Suprapubic skin (tissue), 4 donors: ENCODE measurements around the gene HHAT. TPM values are rescaled to one million over a fixed set of nuclear protein-coding genes. Genes with fewer than 3 reads are reported as not detected.

Experiments
- DNase-seq, 2 donors: peaks; one replicate each; pipeline ENCODE4 v3.0.0-alpha.2; 2019; ENCODE audit warnings: low spot score in 2 of 2
- H3K27ac ChIP-seq: fragments of 200-600 bp; sonication (generic); one replicate; pipeline ENCODE4 v1.5.1; 2019
- H3K27me3 ChIP-seq: fragments of 200-600 bp; sonication (generic); one replicate; pipeline ENCODE4 v1.5.1; 2019
- H3K36me3 ChIP-seq: fragments of 200-600 bp; sonication (generic); one replicate; pipeline ENCODE4 v1.5.1; 2019
- H3K4me1 ChIP-seq: fragments of 200-600 bp; sonication (generic); one replicate; pipeline ENCODE4 v1.5.1; 2019
- H3K4me3 ChIP-seq: fragments of 200-600 bp; sonication (generic); one replicate; pipeline ENCODE4 v1.5.1; 2019; ENCODE audit warnings: mild to moderate bottlenecking
- H3K9me3 ChIP-seq: fragments of 200-600 bp; sonication (generic); one replicate; pipeline ENCODE4 v1.5.1; 2019
- EP300 ChIP-seq: sonication (generic); formaldehyde crosslinking; IDR thresholded peaks from one replicate; pipeline ENCODE4 v1.6.1; 2017; ENCODE audit warnings: antibody characterized with exemption
- POLR2A ChIP-seq, 2 donors: fragments of 450-650 bp; IDR thresholded peaks; one replicate each; pipeline ENCODE4 v1.6.1; 2017; ENCODE audit warnings: antibody characterized with exemption in 2 of 2, mild to moderate bottlenecking in 2 of 2, moderate library complexity in 2 of 2
- POLR2AphosphoS5 ChIP-seq, 3 donors: sonication (generic); formaldehyde crosslinking; IDR thresholded peaks; one replicate each; pipeline ENCODE4 v1.6.1; 2017; ENCODE audit warnings: antibody characterized with exemption in 3 of 3
- WGBS: methylation state at CpG from one replicate; pipeline ENCODE4 v1.1.5; 2018; 5-methylcytosine and 5-hydroxymethylcytosine counted together
- total RNA-seq, 4 donors: library from RNA; depleted of rRNA; stranded (reverse); fragments of >200 nt; gene quantifications; one replicate each; pipeline ENCODE4 v1.1.0, GENCODE V29; 2016
- TF ChIP-seq, protein P1 (sequence below), 2 donors: fragments of 200-600 bp in 1 of 2; fragments of 450-650 bp in 1 of 2; sonication (generic) in 1 of 2; IDR thresholded peaks; one replicate each; pipeline ENCODE4 v1.5.1; 2016 to 2019; ENCODE audit warnings: antibody characterized with exemption in 2 of 2, mild to moderate bottlenecking in 1 of 2, moderate library complexity in 1 of 2

HHAT gene
- total RNA-seq, 4 donors from 2014 or later: 4.1 to 20.0 (median 9.3) TPM

GRCh38 chr1:210446479-210446878, 117.8 kb downstream of the HHAT start:
- Histone ChIP-seq H3K4me3 (no peak overlapping the region), H3K36me3 (no peaks in the 10 kb centered on the region), H3K9me3 (no peaks in the 10 kb centered on the region), H3K4me1 (no peaks in the 10 kb centered on the region), H3K27me3 (no peaks in the 10 kb centered on the region), H3K27ac (no peak overlapping the region)
- no peak for DNase-seq
- TF ChIP-seq, protein P1, sequence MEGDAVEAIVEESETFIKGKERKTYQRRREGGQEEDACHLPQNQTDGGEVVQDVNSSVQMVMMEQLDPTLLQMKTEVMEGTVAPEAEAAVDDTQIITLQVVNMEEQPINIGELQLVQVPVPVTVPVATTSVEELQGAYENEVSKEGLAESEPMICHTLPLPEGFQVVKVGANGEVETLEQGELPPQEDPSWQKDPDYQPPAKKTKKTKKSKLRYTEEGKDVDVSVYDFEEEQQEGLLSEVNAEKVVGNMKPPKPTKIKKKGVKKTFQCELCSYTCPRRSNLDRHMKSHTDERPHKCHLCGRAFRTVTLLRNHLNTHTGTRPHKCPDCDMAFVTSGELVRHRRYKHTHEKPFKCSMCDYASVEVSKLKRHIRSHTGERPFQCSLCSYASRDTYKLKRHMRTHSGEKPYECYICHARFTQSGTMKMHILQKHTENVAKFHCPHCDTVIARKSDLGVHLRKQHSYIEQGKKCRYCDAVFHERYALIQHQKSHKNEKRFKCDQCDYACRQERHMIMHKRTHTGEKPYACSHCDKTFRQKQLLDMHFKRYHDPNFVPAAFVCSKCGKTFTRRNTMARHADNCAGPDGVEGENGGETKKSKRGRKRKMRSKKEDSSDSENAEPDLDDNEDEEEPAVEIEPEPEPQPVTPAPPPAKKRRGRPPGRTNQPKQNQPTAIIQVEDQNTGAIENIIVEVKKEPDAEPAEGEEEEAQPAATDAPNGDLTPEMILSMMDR (IDR thresholded peaks at IDR 0.05): no peak
- TF ChIP-seq POLR2A (IDR thresholded peaks at IDR 0.05) (no peak), POLR2AphosphoS5 (IDR thresholded peaks at IDR 0.05) (no peak), EP300 (no peak)
- 65% methylated on average over 9 of the region's 9 CpGs for WGBS

- Histone ChIP-seq H3K4me3 (no peak overlapping the region), H3K27ac (no peak overlapping the region), H3K9me3 (no peaks in the 10 kb centered on the region), H3K27me3 (no peaks in the 10 kb centered on the region), H3K4me1 (no peaks in the 10 kb centered on the region), H3K36me3 (no peaks in the 10 kb centered on the region)
- WGBS: 87% methylated on average over 5 of the region's 5 CpGs
- no peak for TF ChIP-seq POLR2AphosphoS5 (IDR thresholded peaks at IDR 0.05)
- TF ChIP-seq EP300: no peak
- TF ChIP-seq, protein P1 (IDR thresholded peaks at IDR 0.05): no peak
- no peak for TF ChIP-seq POLR2A (IDR thresholded peaks at IDR 0.05)
- no peak for DNase-seq
These were observed 118.9 kb downstream of the HHAT start for GRCh38 chr1:210447456-210448057.

DNA sequence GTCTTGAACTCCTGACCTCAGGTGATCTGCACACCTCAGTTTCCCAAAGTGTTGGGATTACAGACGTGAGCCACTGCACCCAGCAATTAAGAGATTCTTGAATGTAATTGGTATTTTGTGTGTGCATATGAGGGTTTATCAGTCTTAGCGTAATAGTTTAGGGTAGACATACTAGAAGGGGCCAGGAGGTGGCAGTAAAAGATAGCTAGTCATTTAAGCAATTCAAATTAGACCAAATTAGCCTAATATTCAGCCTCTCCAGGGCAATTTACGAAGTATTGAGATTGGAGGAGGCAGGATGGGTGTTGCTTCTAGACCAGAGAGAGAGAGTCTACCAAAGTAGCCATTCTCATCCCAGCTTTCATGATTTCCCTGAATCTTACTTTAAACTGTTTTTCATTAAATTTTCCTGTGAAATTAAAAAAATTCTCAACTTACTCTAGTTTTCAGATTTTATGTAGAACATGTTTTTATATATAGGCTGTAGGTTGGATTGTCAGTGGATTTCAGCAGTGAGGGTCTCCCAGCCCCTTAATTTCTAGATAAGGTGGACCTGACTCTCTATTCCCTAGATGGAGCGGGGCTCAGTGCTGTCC, 119.7 kb downstream of the HHAT start:
- no peaks in the 10 kb centered on the region for H3K9me3 ChIP-seq
- WGBS: 39% methylated on average over 4 of the region's 4 CpGs
- no peaks in the 10 kb centered on the region for H3K4me1 ChIP-seq
- H3K27me3 ChIP-seq: no peaks in the 10 kb centered on the region
- no peaks in the 10 kb centered on the region for H3K36me3 ChIP-seq
- TF ChIP-seq, protein P1 (IDR thresholded peaks at IDR 0.05): peak; percentile 8 to 30
- TF ChIP-seq POLR2A (IDR thresholded peaks at IDR 0.05): no peak
- TF ChIP-seq POLR2AphosphoS5 (IDR thresholded peaks at IDR 0.05): no peak
- no peak for TF ChIP-seq EP300
- no peak overlapping the region for H3K4me3 ChIP-seq
- no peak overlapping the region for H3K27ac ChIP-seq
- DNase-seq: no peak

DNA sequence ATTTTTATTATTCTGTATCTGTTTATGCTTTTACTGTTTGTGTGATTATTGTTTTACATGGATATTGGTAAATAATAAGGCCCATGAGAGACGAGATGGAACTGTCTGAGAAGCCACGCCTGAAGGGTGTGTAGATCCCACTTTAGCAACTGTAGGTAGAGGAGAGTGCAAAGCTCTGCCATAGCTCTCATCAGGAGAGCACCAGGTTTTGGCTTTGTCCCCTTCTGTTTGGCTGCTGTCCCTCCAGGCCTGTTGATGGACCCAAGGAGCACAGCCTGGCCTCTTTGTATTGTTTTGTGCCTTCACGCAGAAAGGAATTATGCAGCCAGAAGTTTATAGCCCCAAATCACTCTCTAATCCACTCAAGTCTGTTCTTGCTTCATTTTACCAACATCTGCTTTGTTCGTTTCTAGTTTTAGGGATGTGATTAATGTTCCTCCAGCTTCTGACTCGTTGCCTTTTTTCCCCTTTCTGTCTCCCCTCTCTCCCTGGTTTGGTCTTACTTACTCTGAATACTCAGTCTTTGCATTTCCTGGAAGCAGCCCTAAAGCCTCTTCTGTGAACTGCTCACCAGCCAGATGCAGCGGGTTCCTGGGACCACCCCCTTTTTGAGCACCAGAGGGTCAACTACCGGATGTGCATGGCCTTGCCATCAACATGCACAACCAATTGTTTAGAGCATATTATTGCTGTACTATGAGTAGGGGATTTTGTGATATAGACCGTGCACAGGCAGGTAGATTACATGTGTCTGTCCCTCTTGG, 127.3 kb downstream of the HHAT start:
- no peaks in the 10 kb centered on the region for H3K4me1 ChIP-seq
- WGBS: 70% methylated on average over 8 of the region's 8 CpGs
- H3K27me3 ChIP-seq: no peaks in the 10 kb centered on the region
- H3K9me3 ChIP-seq: no peaks in the 10 kb centered on the region
- no peak for DNase-seq
- H3K4me3 ChIP-seq: no peak overlapping the region
- TF ChIP-seq POLR2AphosphoS5 (IDR thresholded peaks at IDR 0.05): no peak
- no peak overlapping the region for H3K27ac ChIP-seq
- no peaks in the 10 kb centered on the region for H3K36me3 ChIP-seq

GRCh38 chr1:210456731-210457255, 128.1 kb downstream of the HHAT start:
- no peaks in the 10 kb centered on the region for H3K36me3 ChIP-seq
- WGBS: 94% methylated on average over 6 of the region's 6 CpGs
- no peaks in the 10 kb centered on the region for H3K27me3 ChIP-seq
- TF ChIP-seq, protein P1 (IDR thresholded peaks at IDR 0.05): no peak
- TF ChIP-seq POLR2AphosphoS5 (IDR thresholded peaks at IDR 0.05) (no peak), POLR2A (IDR thresholded peaks at IDR 0.05) (no peak), EP300 (no peak)
- no peak overlapping the region for H3K4me3 ChIP-seq
- H3K9me3 ChIP-seq: no peaks in the 10 kb centered on the region
- H3K27ac ChIP-seq: no peak overlapping the region
- H3K4me1 ChIP-seq: no peaks in the 10 kb centered on the region
- no peak for DNase-seq
